OCI-LY1 (cell line): ENCODE results near the gene PACSIN1.

Experiments used
- H2AFZ ChIP-seq: fragments of 200-600 bp; sonication (generic), shearing (Covaris generic); 2 replicates; pipeline ENCODE4 v1.6.0; 2014; ENCODE audit warnings: antibody characterized with exemption, mild to moderate bottlenecking, low read length
- H3F3A ChIP-seq: fragments of 200-600 bp; sonication (generic), shearing (Covaris generic); 2 replicates; pipeline ENCODE4 v1.6.0; 2014; ENCODE audit warnings: mild to moderate bottlenecking, antibody characterized with exemption, low read length, moderate library complexity; ENCODE audit not compliant: insufficient read depth
- H3K27ac ChIP-seq: fragments of 200-600 bp; sonication (generic); 2 replicates; pipeline ENCODE4 v1.5.1; 2014; ENCODE audit warnings: low read length, mixed run types, mild to moderate bottlenecking, low read depth; ENCODE audit not compliant: poor library complexity, severe bottlenecking
- H3K27me3 ChIP-seq: fragments of 200-600 bp; sonication (generic); 2 replicates; pipeline ENCODE4 v1.6.0; 2014; ENCODE audit warnings: antibody characterized with exemption, mild to moderate bottlenecking, low read length, moderate library complexity; ENCODE audit not compliant: insufficient read depth
- H3K36me3 ChIP-seq: fragments of 200-600 bp; sonication (generic); 2 replicates; pipeline ENCODE4 v1.6.1; 2014; ENCODE audit warnings: mild to moderate bottlenecking, antibody characterized with exemption, low read length, moderate library complexity, mixed read lengths; ENCODE audit not compliant: insufficient read depth
- H3K4me1 ChIP-seq: fragments of 200-600 bp; sonication (generic); 2 replicates; pipeline ENCODE4 v1.5.1; 2014; ENCODE audit warnings: mild to moderate bottlenecking, low read length, moderate library complexity; ENCODE audit not compliant: insufficient read depth, severe bottlenecking
- H3K4me2 ChIP-seq: fragments of 200-600 bp; sonication (generic), shearing (Covaris generic); 2 replicates; pipeline ENCODE4 v1.6.1; 2014; ENCODE audit warnings: low read length
- H3K4me3 ChIP-seq: fragments of 200-600 bp; sonication (generic); 2 replicates; pipeline ENCODE4 v1.5.1; 2014; ENCODE audit warnings: low read length, low read depth, mild to moderate bottlenecking, mixed read lengths; ENCODE audit not compliant: poor library complexity, severe bottlenecking
- H3K79me2 ChIP-seq: fragments of 200-600 bp; shearing (Covaris generic); 2 replicates; pipeline ENCODE4 v1.6.1; 2016; ENCODE audit warnings: mixed run types, low read length, mixed read lengths; ENCODE audit not compliant: insufficient read depth
- H3K9ac ChIP-seq: fragments of 200-600 bp; sonication (generic), shearing (Covaris generic); 2 replicates; pipeline ENCODE4 v1.6.1; 2014; ENCODE audit warnings: mild to moderate bottlenecking, low read length, mixed read lengths
- H3K9me2 ChIP-seq: fragments of 200-600 bp; sonication (generic), shearing (Covaris generic); 2 replicates; pipeline ENCODE4 v1.6.1; 2014; ENCODE audit warnings: low read depth, mild to moderate bottlenecking, low read length, mixed read lengths
- H3K9me3 ChIP-seq: fragments of 200-600 bp; shearing (Covaris generic); 2 replicates; pipeline ENCODE4 v1.6.1; 2014; ENCODE audit warnings: low read length, mixed read lengths
- H4K20me1 ChIP-seq: fragments of 200-600 bp; sonication (generic), shearing (Covaris generic); 2 replicates; pipeline ENCODE4 v1.6.0; 2016; ENCODE audit warnings: mild to moderate bottlenecking, low read length; ENCODE audit not compliant: insufficient read depth
- CTCF ChIP-seq: fragments of 200-600 bp; sonication (generic), shearing (Covaris generic); IDR thresholded peaks from 2 replicates; pipeline ENCODE4 v1.5.1; 2017; ENCODE audit warnings: mild to moderate bottlenecking, antibody characterized with exemption, low read length, moderate library complexity, mixed read lengths
- EZH2 ChIP-seq: fragments of 200-600 bp; sonication (generic), shearing (Covaris generic); IDR thresholded peaks from 2 replicates; pipeline ENCODE4 v1.8.0; 2017; ENCODE audit warnings: borderline replicate concordance, mixed run types, mild to moderate bottlenecking, antibody characterized with exemption, low read length, moderate library complexity, mixed read lengths

PACSIN1 gene

GRCh38 chr6:34463299-34463698 is 2.6 kb upstream of the PACSIN1 start:
- H3K9me3 ChIP-seq = no peaks in the 10 kb centered on the region
- peaks cover 11% of the 10 kb centered on the region for H3K27me3 ChIP-seq
- H3K4me1 ChIP-seq = no peaks in the 10 kb centered on the region
- H3K9ac ChIP-seq = no peak overlapping the region
- H3K79me2 ChIP-seq = no peaks in the 10 kb centered on the region
- TF ChIP-seq EZH2 = no peak
- no peak for TF ChIP-seq CTCF
- no peaks in the 10 kb centered on the region for H4K20me1 ChIP-seq
- no peak overlapping the region for H3K4me2 ChIP-seq
- H3F3A ChIP-seq = no peaks in the 10 kb centered on the region
- no peaks in the 10 kb centered on the region for H3K36me3 ChIP-seq
- no peak overlapping the region for H3K4me3 ChIP-seq
- no peak overlapping the region for H2AFZ ChIP-seq
- no peak overlapping the region for H3K27ac ChIP-seq
- H3K9me2 ChIP-seq = no peaks in the 10 kb centered on the region

- H3K4me1 ChIP-seq = peaks cover 5% of the 10 kb centered on the region
- no peaks in the 10 kb centered on the region for H3K79me2 ChIP-seq
- H4K20me1 ChIP-seq = no peaks in the 10 kb centered on the region
- H3K4me2 ChIP-seq = no peak overlapping the region
- TF ChIP-seq EZH2 (no peak), CTCF (no peak)
- H3F3A ChIP-seq = no peaks in the 10 kb centered on the region
- H3K27me3 ChIP-seq = peaks cover 8% of the 10 kb centered on the region
- H3K9ac ChIP-seq = no peak overlapping the region
- H3K27ac ChIP-seq = no peak overlapping the region
- no peak overlapping the region for H3K4me3 ChIP-seq
- no peak overlapping the region for H2AFZ ChIP-seq
- no peaks in the 10 kb centered on the region for H3K36me3 ChIP-seq
- H3K9me2 ChIP-seq = no peaks in the 10 kb centered on the region
- H3K9me3 ChIP-seq = no peaks in the 10 kb centered on the region
Measured at GRCh38 chr6:34463849-34464248, 2.0 kb upstream of the PACSIN1 start.

GRCh38 chr6:34466242-34467185 is 638 bp downstream of the PACSIN1 start:
- Histone ChIP-seq H2AFZ (no peak overlapping the region), H3K4me3 (no peak overlapping the region), H3K9ac (no peak overlapping the region), H3K4me2 (no peak overlapping the region; the same call in 1 of the 2 replicates), H3K27me3 (peaks cover 8% of the 10 kb centered on the region), H3K36me3 (no peaks in the 10 kb centered on the region), H3K79me2 (no peaks in the 10 kb centered on the region), H3K9me2 (no peaks in the 10 kb centered on the region), H3K27ac (no peak overlapping the region), H3K9me3 (no peaks in the 10 kb centered on the region), H3K4me1 (peaks cover 7% of the 10 kb centered on the region), H3F3A (no peaks in the 10 kb centered on the region), H4K20me1 (no peaks in the 10 kb centered on the region)
- no peak for TF ChIP-seq CTCF
- TF ChIP-seq EZH2 = no peak
